Stimulated activated CD8-positive, alpha-beta memory T cell treated with anti-CD3 and anti-CD28 coated beads, Interleukin-15, amount 100 ng/mL, for 4 hours (primary cell): ENCODE measurements around the gene LRMDA.

Source experiments
- DNase-seq, 2 donors: peaks; one replicate each; pipeline ENCODE4 v3.0.0-alpha.2; 2020; ENCODE audit warnings: low read depth in 2 of 2

The LRMDA gene

DNA sequence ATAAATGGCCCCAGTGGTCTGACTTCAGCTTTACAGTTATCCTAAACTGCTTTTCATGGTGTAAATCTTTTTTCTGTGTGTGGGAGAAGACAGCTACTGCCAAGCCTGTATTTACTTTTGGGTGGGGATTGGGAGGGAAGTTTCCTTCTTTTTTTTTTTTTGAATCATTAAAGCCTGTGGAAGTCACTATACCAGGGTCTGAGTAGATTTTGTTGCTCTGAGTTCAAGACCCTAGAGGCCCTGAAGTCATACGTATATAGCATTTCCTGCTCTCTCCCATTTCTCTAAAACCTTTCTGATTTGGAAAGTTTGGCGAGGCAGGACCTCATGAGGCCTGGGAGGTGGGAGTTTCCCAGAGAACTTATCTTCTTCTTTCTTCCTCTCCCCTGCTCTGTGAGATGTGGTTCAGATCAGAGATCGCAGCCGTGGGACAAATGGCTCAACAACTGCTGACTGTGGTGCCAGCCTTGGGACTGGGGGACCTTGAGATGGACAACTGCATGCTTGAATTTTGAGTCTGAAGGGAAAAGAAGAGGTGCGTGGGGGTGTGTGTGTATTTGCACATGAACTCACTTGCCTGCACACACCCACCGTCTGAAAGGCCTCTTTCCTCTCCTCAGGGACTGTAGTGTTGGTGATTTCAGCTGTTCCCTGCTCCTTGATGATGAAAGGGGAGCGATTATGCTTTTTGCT, 18.1 kb downstream of the LRMDA start:
- no peak for DNase-seq

DNA sequence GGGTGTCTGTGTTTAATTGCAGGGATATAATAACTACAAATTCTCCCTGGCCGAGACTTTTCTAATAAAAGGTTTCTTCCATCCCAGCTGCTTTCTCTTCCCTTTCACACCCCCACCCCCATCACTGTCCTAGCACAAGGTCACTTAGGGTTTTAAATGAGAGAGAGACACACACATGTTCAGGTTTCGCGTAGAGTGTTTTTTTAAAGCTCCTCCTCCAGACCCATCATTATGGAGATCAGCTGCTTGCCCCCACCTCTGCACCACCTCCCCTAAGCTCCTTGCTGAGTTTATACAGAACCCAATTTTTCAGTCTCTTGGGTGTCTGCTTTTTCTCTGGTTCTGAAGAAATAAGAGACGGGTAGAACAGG, 18.6 kb downstream of the LRMDA start:
- no peak for DNase-seq

DNA sequence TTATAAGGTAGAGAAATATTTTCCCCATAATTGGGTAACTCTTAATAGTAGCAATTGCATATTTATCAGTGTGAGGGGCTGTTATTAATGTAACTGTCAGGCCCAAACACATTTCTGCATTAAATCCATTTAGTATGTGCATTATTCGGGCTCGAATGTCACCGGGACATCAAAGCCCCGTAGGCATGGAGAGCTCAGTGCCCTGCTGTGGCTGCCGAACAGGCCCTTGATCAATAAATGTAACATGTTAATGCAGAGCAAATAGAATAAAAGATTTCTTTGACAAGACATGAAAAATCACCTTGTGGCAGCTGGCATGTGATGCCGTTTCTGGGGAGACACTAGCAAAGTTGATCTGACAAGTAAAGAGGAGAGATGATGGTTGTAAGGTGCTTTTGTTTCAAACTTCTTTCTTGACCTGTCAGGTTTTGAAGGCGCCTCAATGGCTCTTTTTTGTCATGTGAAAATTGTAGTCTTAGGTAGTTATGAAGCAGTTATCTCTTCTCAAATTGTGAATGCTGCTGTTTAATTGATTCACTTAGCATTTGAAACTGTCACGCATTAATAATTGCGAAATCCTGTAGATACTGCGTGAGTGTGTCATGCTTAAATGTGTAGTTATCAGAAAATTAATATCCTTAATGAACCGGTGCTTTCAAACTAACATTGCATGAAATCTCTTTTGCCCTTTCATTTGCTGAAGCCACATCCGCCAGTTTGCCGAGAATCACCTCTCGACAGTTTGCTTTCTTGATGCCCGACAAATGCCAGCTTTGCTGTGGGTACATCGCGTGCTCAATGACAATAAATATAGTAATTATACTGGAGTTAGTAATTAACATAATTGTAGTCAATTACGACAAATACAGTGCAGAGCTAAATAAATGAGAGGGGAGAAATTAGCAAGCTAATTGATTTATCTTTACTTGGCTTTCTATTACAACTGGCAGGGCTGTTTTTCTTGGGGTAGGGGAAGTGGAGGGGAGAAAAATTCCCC, 19.5 kb downstream of the LRMDA start:
- no peak for DNase-seq

DNA sequence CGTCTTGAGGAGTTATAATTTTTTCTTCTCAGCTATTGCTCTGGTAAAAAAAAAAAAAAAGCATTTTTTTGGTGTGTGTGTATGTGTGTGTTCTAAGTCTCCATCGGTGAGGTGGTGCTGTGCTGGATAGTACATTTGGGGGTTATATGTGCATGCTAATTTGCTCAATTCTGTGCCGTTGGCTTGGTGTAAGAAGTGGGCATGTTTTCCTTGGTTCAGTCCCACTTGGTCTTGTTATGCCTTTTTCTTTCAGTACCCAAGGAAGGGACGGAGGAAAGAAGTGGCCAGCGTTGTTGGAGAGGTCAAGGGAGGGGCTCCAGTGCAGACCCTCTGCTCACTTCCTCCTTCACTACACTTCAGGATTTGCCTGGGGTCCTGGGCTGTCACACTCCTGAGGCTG, 20.4 kb downstream of the LRMDA start:
- DNase-seq: no peak

DNA sequence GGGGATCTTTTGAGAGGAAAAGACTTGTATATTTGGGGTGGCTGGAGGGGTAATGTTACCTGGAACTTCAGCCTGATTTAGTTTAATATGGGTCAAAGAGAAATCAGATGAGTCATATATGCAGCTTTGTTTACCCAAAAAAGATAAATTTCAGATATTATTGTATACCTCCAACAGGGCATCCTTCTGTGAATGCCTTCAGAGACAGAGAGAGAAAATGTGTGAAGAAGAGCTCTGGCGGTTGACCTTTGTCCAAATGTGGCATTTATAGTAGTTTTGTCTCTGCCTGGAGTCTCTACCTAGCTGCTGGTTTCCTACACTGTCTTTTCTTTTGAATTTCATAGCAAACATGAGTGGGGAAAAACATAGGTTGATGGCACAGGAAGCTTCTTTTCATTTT, 21.6 kb downstream of the LRMDA start:
- DNase-seq: no peak

DNA sequence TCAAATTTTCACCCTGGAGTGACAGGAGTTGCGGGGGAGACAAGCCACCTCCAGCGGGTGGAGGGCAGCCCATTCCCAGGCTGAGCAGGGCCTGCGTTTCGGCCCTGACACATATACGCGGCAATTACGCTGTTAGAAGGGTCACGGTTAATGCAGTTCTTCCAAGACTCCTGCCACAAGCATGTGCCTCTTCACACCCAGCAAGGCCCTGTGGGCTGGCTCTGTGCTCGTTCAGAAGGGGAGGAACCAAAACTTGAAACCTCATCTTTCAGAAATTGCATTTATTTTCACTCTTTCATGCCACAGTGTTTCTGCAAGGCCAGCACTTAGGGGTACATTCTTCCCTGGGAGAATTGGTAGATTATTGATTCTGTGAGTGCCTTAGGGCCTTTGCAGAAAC, 24.7 kb downstream of the LRMDA start:
- DNase-seq: no peak

DNA sequence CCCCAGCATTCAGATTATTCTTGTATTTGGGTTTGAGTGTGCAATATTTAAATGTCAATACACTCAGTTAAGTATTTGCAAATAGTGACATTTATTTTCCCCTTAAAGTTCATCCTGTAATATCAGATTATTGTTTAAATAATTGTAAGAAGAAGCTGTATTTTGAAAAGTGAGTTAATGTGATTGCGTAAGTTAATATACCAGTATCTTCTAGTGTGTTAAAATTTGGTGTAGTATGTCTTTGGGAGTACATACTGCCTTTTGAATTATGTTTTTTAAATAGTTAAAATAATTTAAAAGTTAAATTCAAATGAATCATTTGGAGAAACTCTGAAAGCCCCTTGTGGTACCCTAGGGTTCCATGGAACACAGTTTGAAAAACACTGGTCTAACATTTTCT, 28.6 kb downstream of the LRMDA start:
- no peak for DNase-seq

DNA sequence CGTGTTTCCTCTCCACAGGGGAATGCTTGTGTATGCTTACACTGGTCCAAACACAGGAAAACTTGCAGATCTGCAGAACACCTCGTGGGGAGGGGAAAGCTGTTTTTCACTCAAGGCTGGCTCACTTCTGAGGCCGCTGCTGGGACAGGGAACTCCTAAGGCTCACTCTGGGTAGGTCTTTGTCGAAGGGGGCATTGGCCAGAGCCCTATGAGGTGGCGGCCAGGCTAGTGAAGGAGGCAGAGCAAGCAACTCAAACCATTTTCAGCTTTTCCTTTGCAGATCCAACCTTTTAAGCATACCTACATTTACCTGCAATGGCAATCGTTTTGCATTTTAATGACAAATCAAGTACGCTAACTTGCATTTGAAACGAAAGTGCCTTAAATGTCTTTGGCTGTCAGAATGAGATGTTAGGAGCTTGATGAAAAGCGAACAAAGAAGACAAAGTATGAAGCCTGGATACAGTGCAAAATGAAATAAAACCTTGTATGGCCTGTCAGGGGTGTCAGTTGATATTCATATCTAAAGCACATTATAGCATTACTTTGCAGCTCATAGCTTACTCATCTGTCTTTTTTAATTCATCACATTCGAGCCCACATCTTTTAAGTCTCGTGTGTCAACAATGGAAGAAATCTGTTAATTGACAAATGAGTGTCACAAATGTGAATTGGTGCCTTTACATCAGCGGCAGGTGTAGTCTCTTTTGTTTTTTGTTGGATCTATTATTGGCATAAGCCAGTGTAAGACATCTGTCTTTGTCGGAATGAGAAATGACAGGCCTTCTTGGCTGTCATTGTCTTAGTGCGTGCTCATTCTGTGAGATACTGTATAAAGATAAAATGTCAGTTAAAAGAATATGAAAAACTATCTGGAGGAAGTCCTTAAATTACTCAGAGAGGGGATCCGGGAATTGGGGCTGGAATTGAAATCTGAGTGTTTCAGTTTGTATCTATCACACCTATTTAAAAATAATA, 30.5 kb downstream of the LRMDA start:
- DNase-seq: no peak

DNA sequence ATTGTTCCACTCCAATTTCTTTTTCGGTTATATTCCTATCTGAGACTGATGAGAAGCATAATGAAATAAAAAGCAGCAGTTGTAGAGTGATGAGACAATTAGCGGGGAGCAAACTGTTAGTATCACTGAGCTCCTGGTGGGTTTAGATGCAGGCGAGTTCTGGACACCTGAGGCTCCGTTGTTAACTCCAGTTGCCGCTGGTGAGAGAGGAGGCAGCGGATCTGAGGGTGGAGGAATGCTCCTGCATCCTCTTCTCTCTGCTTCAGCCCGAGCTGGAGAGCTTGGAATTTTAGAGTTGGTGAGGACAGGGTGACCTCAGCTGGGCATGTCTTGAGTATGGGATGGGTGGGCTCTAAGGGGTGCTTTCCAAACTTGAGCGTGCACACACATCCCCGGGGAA, 31.4 kb downstream of the LRMDA start:
- DNase-seq: no peak

DNA sequence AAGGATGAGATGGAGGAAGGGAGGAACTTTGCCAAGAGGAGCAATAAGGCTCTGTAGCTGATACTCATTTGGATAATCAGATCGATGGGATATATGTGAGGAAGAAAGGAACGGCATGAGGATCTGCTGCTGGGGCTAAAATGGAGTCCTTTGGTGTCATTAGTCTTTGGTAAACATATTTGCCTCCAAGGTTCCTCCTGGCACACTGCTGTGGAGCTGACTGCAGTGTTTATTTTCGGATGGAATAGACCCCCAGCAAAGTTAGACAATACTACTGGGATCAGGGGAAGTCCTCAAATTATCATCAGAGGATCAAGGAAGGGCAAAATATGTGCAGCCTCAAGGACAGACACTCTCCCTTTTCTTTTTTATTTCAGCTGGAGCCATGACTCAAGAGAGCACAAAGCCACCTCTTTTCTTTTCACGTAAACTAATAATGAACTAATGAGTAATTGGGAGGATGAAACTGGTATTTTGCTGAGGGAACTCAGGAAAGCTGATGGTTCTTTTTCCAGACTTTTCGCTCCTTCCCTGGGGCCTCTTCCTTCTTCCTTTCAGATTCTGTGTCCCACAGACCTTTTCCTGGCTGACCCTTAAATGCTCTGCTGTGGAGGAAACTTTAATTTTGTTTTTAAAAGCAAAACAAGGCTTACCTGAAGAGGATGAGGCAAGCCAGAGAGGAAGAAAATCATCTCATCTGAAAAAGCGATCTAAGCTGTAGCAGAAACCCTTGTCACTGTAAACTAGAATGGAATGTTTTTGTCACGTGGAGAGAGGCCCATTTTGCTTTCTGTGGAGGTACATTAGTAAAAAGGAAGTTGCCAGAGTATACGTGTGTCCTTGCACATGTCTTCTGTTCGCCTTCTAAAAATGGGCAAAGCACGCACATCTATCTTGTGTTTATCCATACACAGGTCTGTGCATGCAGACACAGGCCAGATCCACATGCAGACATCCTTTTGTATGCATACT, 33.3 kb downstream of the LRMDA start:
- DNase-seq: no peak

DNA sequence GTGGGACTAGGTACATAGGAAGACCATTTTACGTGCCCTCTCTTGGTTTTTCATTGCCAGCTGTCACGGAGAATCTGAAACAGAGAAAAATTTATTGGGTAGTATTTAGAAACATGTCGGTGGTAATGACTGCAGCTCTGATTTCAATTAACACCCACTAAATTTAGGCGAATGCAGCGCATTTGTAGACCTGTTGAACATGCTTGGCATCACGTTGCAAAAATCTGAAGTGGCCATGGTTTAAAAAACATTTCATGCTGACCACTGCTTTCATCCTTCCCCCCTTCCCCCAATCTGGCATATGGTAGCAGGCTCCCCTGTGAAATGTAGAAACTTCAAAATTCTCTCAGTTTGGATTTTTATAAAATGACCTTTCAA, 34.0 kb downstream of the LRMDA start:
- no peak for DNase-seq

DNA sequence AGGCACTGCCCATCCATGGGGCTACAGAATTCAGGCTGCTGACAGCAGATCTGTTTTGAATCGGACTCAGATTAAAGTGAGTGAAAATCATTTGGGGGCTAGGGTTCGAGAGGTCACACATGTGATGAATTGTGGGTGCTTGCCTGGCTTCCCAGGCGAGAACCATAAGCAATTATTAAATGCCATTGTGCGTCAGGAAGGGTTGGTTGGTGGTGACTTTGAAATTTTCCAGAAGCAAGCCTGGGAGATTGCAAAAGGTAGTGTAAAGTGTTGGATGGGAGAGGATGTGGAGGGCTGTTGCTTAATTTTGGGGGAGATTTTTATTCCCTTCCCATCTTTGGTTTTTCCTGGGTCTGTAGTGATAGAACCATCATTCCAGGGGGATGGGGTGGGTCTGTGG, 34.6 kb downstream of the LRMDA start:
- DNase-seq: no peak

DNA sequence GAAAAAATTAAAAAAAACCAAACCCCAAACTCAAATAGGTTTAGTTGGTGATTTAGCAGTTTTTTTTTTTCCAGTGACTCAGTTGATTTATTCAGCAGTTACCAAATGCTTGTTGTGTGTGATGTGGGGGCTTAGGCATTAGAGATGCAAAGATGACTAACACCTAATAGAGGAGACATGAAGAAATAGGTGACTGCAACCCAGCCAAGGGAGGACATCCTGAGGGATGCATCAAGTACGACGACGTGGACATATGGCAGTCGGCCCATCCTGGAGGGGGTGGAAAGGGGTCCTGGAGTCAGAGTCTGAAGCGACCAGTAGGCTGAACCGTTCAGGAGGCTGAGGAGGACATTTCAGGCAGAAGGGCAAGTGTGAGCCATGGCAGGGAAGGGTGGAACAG, 35.5 kb downstream of the LRMDA start:
- no peak for DNase-seq

DNA sequence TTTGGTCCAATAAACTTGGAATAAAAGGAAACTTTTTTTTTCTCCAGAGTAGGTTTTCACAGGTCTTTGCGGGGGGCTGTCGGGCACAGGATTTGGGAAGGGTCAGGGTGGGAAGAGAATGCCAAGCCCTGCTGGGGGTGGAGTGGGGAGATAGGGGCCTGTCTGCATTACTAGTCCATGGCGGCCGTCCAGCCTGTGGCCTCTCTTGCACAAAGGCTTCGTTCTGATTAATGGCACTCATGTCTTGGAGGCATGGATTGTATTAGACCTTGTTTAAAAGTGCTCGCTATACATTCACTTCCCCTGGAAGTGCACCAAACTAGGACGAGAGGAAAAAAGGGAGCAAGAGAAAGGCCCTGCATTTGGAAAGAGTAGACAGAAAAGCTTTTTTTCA, 37.2 kb downstream of the LRMDA start:
- no peak for DNase-seq

DNA sequence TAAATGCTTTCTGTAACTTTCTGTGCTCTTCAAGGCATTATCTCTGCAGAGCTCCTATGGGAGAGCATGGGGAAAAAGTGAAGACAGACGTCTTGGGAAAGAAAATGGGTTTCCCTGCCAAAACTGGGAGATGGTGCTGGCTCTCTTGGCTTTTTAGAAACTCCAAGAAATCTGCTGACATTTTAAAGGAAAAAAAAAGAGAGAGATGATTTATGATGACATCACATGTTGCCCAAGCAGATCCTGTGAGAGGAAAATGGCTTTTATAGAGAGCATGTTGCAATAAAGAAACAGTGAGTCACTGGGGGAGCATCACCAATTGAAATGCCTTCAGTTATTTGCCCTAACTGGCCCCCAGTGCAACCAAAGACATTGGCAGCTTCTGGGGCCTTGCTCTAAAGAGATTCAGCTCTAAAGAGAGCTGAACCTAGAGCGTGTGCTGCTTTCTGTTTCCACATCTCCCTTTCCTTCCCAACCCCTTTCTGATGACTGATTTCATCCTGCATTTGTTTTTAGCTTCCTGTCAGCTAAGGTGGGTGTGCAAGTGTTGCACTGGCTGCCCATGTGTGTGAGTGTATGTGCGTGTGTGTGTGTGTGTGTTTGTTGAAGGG, 37.7 kb downstream of the LRMDA start:
- DNase-seq: no peak

DNA sequence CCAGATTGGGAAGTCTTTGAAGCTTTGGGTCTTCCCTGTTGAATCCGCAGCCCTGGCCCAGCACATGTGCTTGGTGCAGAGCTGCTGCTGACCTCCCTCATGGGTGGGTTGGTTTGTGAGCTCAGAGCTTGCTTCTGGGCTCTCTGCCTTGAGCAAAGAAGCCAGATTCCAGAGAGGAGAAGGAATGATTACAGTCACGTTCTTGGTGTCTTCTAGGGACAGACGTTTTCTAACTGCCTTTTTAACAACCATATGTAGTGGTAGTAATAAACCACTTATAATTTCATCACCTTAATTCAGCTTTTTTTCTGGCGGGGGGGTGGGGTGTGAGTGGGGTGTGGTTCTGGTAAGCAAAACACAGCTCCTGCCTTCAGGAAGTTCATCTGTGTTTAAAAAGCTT, 39.5 kb downstream of the LRMDA start:
- DNase-seq: no peak

DNA sequence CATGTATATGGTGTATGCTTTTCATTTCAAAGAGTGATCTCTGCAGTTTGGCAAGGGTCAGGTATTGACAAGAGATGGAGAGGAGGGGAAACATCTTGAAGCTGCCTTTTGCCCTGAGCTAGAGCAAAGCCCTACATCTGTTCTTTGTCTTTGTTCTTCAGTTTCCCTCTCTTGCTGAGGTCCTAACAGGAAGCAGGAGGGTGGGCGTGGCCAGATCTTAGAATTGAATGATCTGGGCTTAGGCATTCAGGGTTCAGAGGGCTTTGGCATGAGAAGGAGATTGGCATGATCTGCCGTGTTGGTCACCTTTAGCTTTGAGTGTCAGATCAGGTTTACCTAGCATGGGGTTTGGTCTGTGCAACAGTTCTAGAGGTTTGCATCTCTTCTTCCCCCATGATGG, 41.3 kb downstream of the LRMDA start:
- DNase-seq: no peak

DNA sequence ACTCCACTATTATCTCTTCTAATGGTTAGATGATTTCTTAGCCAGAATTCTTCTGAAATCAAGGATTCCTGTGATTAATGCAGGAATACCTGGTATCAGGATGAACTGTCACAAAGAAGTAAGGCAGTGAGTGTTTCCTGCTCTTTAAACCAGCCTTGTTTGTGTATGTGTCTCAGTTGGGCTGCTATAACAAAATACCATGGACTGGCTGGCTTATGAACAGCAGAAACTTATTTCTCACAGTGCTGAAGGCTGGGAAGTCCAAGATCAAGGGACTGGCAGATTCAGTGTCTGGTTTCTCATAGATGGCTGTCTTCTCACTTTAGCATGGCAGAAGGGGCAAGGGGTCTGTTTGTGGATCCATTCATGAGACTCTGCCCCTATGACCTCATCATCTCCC, 42.7 kb downstream of the LRMDA start:
- DNase-seq: no peak

DNA sequence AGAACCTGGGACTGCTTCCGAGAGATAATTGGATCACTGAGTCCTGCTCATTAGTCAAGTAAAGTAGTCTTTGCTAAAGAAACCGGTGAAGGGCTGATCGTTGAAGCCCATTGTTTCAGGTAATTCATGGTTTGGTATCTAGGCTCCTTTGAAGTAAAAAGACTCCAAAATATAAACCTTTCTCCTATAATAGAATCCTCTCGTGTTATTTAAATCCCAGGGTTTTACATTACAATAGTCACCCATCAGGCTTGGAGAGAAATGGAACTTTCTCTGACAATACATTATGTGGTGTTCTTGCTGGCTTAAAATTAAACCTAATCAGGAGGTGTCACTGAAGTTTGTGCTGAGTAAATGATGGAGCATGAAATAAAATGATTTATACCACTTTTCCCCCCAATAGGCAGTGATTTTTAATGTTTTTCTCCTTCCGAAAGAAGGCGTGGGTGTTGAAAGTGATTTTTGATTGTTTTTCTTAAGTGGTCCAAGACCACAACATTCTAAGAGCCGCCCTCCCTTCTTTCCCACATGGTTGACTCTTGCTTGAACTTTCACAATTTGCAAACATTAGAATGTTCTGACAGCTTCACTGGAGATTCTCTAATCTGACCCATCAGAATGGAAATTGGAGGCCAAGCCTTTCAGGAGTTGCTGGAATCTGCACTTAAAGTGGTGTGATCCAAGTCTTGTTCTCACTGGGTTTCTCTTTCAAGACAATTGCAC, 44.2 kb downstream of the LRMDA start:
- DNase-seq: no peak

DNA sequence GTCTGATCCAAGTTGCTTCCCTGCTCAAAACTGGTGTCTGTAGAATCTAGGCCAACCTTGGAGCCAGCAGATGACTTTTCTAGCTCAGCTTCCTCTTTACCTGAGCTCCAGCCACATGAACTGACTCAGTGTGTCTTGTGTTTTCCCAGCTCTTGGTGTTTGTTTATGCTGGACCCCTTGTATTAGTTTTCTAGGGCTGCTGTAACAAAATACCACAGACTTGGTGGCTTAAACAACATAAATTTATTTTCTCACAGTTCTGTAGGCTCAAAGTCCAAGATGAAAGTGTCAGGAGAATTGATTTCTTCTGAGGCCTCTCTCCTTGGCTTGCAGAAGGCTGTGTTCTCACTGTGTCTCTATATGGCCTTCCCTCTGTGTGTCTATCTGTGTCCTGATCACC, 45.1 kb downstream of the LRMDA start:
- DNase-seq: no peak
